ENCODE measurements around the gene SMOC1. TPM values are rescaled to one million over a fixed set of nuclear protein-coding genes. Genes with fewer than 3 reads are reported as not detected.

The SMOC1 gene
- total RNA-seq, 1 donor from 2014 or later: 0.22 TPM

- DNase-seq (ENCODE audit: low spot score): peak; percentile 57
- intact Hi-C loops (cut with DNase I): loop anchor here (10.0 kb wide), 1 partner anchor 438 kb away; no protein-coding TSS in a partner anchor
Observed at GRCh38 chr14:70022771-70023445, 143.7 kb downstream of the SMOC1 start.

GRCh38 chr14:70023871-70024270 is 144.7 kb downstream of the SMOC1 start:
- DNase-seq (ENCODE audit: low spot score): peak; percentile 38
- intact Hi-C loops (cut with DNase I): loop anchor here (10.0 kb wide), 1 partner anchor 439 kb away; no protein-coding TSS in a partner anchor

GRCh38 chr14:70027785-70028428 is 148.7 kb downstream of the SMOC1 start:
- intact Hi-C loops (cut with DNase I): loop anchor here (2.0 to 10.0 kb wide), 2 partner anchors 209 to 443 kb away; no protein-coding TSS in a partner anchor

GRCh38 chr14:70029296-70030132 is 150.3 kb downstream of the SMOC1 start:
- peak; percentile 43 for DNase-seq (ENCODE audit: low spot score)
- intact Hi-C loops (cut with DNase I): loop anchor here (10.0 kb wide), 1 partner anchor 445 kb away; no protein-coding TSS in a partner anchor

More at GRCh38 chr14:70027785-70028428, 148.7 kb downstream of the SMOC1 start:
- DNase-seq (ENCODE audit: low spot score): peak; percentile 83

- peak; percentile 31 for DNase-seq (ENCODE audit: low spot score)
- intact Hi-C loops (cut with DNase I): no loop called here
Observed at GRCh38 chr14:70032016-70032415, 152.8 kb downstream of the SMOC1 start.

GRCh38 chr14:70032447-70032846 is 153.2 kb downstream of the SMOC1 start:
- no peak for DNase-seq (ENCODE audit: low spot score)
- intact Hi-C loops (cut with DNase I): no loop called here

GRCh38 chr14:70033116-70033515 is 153.9 kb downstream of the SMOC1 start:
- DNase-seq (ENCODE audit: low spot score): peak; percentile 62
- intact Hi-C loops (cut with DNase I): no loop called here

GRCh38 chr14:70033561-70033960 is 154.3 kb downstream of the SMOC1 start:
- DNase-seq (ENCODE audit: low spot score): peak; percentile 59
- intact Hi-C loops (cut with DNase I): no loop called here

GRCh38 chr14:70034257-70034656 is 155.0 kb downstream of the SMOC1 start:
- intact Hi-C loops (cut with DNase I): no loop called here
- DNase-seq (ENCODE audit: low spot score): peak; percentile 39

GRCh38 chr14:70036665-70037064 is 157.4 kb downstream of the SMOC1 start:
- intact Hi-C loops (cut with DNase I): no loop called here
- no peak for DNase-seq (ENCODE audit: low spot score)

- DNase-seq (ENCODE audit: low spot score): no peak
- intact Hi-C loops (cut with DNase I): loop anchor here (5.0 kb wide), 1 partner anchor 274 kb away; no protein-coding TSS in a partner anchor
Observed at GRCh38 chr14:70043001-70043400, 163.8 kb downstream of the SMOC1 start.

- no peak for DNase-seq (ENCODE audit: low spot score)
- intact Hi-C loops (cut with DNase I): no loop called here
Observed at GRCh38 chr14:70045310-70045709, 166.1 kb downstream of the SMOC1 start.

GRCh38 chr14:70045844-70046535 is 166.8 kb downstream of the SMOC1 start:
- intact Hi-C loops (cut with DNase I): no loop called here
- no peak for DNase-seq (ENCODE audit: low spot score)

- intact Hi-C loops (cut with DNase I): no loop called here
- no peak for DNase-seq (ENCODE audit: low spot score)
Observed at GRCh38 chr14:70047598-70048312, 168.5 kb downstream of the SMOC1 start.

- intact Hi-C loops (cut with DNase I): no loop called here
- DNase-seq (ENCODE audit: low spot score): no peak
Observed at GRCh38 chr14:70048313-70048654, 169.1 kb downstream of the SMOC1 start.

- intact Hi-C loops (cut with DNase I): no loop called here
- DNase-seq (ENCODE audit: low spot score): no peak
Observed at GRCh38 chr14:70049605-70050004, 170.4 kb downstream of the SMOC1 start.

GRCh38 chr14:70050136-70050535 is 170.9 kb downstream of the SMOC1 start:
- intact Hi-C loops (cut with DNase I): no loop called here
- no peak for DNase-seq (ENCODE audit: low spot score)

- intact Hi-C loops (cut with DNase I): no loop called here
- no peak for DNase-seq (ENCODE audit: low spot score)
Observed at GRCh38 chr14:70052990-70053389, 173.8 kb downstream of the SMOC1 start.

Measured in cardiac septum (tissue), 1 donor.